Measurements from ENCODE around the gene RBM15B. TPM values are rescaled to one million over a fixed set of nuclear protein-coding genes. Genes with fewer than 3 reads are reported as not detected.

The RBM15B gene
- total and polyA plus RNA-seq, 2 donors (not counting 1 experiment from before 2014, with no cell fraction given), result 10.8 to 29.5 TPM

DNA sequence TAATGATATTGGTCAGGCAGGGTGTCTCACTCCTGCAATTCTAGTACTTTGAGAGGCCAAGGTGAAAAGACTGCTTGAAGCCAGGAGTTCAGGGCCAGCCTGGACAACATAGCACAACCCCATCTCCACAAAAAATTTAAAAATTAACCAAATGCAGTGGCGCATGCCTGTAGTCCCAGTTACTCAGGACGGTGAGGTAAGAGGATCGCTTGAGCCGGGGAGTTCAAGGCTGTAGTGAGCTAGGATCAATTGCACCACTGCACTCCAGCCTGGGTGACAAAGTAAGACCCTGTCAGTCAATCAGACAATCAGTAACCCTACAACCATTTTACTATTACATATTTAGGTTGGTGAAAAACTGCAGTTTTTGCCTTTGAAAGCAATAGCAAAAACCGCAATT, 43.0 kb downstream of the RBM15B start:
- no peak for DNase-seq
- Histone ChIP-seq H3K27ac (ENCODE audit: low read length in 2 of 2) (no peak overlapping the region), H2AFZ (ENCODE audit: insufficient read depth, low read depth, low read length, poor library complexity, severe bottlenecking) (no peak overlapping the region), H3K4me1 (ENCODE audit: control insufficient read depth in 2 of 2, insufficient read depth in 2 of 2, low read length in 2 of 2) (no peaks in the 10 kb centered on the region), H3K9me3 (ENCODE audit: control extremely low read depth in 1 of 3, control insufficient read depth in 2 of 3, insufficient read depth in 1 of 3, low read length in 2 of 3) (no peaks in the 10 kb centered on the region), H4K20me1 (ENCODE audit: control insufficient read depth, insufficient read depth, low read length, poor library complexity, severe bottlenecking) (no peaks in the 10 kb centered on the region), H3K9ac (ENCODE audit: low read length) (no peak overlapping the region), H3K79me2 (ENCODE audit: control insufficient read depth, insufficient read depth, low read length) (peaks cover under 1% of the 10 kb centered on the region), H3K4me3 (ENCODE audit: control extremely low read depth in 1 of 5, extremely low read depth in 1 of 5, insufficient read depth in 1 of 5, low read depth in 2 of 5, low read length in 4 of 5) (no peak overlapping the region), H3K36me3 (replicated peaks in 1 of 2; ENCODE audit: control extremely low read depth in 1 of 2, control insufficient read depth in 1 of 2, extremely low read depth in 1 of 2, insufficient read depth in 2 of 2, low read length in 1 of 2) (peaks cover 7 to 63% of the 10 kb centered on the region in 2 experiments), H3K27me3 (replicated peaks in 1 of 4; ENCODE audit: control extremely low read depth in 1 of 4, control insufficient read depth in 3 of 4, insufficient read depth in 4 of 4, low read length in 3 of 4) (no peaks in the 10 kb centered on the region), H3K4me2 (replicated peaks; ENCODE audit: low read depth, low read length, poor library complexity, severe bottlenecking) (no peak overlapping the region)
- ChIA-PET POLR2A (interaction anchor here (0.7 kb wide), 1 partner anchor 818 kb away, joined by 4 read pairs; no protein-coding TSS in a partner anchor), CTCF (interaction anchor here (0.6 to 2.6 kb wide), 12 partner anchors 9 to 818 kb away, joined by 3 to 18 read pairs (median 5); partner anchors contain the start of genes MANF and MAPKAPK3)
- no peak for ATAC-seq (ENCODE audit: low read depth)
- H3K27ac Mint-ChIP-seq, result no peak overlapping the region
- no peaks in the 10 kb centered on the region for H3K4me1 Mint-ChIP-seq
- intact Hi-C loops (cut with micrococcal nuclease), result loop anchor here (1.0 kb wide), 1 partner anchor 43 kb away; the partner anchor contains the start of gene RBM15B
- WGBS (ENCODE audit: insufficient coverage), result 96% methylated on average over 5 of the region's 5 CpGs
- no peaks in the 10 kb centered on the region for H3K9me3 Mint-ChIP-seq (ENCODE audit: insufficient read depth)
- H3K4me3 Mint-ChIP-seq, result no peak overlapping the region
- TF ChIP-seq EZH2 (IDR thresholded peaks at IDR 0.05; ENCODE audit: borderline replicate concordance, insufficient read depth, low read depth, low read length, poor library complexity, severe bottlenecking), result no peak
- H3K27me3 Mint-ChIP-seq, result no peaks in the 10 kb centered on the region

DNA sequence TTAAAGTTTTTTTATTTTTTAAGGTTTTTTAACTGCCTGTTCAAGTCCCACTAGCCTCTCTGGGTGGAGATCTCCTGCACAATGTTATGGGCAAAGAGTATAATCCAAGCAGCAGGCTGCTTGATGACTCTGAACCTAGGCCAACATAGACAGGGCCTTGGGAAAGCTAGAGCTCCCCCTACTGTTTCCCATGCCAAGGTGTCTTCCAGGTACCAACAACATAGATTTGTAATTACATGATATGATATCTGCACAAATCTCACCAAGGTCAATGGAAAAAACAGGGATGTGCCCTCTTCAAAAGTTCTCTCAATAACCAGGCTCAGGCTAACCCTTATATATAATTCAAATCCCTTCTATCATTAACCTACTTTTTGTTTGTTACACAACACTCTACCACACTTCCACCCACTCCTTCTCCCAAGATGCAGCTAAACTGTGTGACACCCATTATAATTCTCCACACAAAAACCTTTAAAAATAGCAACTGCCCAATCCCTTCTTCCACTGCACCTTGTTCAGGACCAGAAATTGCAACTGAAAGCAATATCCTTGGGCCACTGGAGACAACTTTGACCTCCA, 43.8 kb downstream of the RBM15B start:
- no peak overlapping the region for H3K4me3 ChIP-seq (ENCODE audit: control extremely low read depth in 1 of 5, extremely low read depth in 1 of 5, insufficient read depth in 1 of 5, low read depth in 2 of 5, low read length in 4 of 5)
- TF ChIP-seq, protein P1, sequence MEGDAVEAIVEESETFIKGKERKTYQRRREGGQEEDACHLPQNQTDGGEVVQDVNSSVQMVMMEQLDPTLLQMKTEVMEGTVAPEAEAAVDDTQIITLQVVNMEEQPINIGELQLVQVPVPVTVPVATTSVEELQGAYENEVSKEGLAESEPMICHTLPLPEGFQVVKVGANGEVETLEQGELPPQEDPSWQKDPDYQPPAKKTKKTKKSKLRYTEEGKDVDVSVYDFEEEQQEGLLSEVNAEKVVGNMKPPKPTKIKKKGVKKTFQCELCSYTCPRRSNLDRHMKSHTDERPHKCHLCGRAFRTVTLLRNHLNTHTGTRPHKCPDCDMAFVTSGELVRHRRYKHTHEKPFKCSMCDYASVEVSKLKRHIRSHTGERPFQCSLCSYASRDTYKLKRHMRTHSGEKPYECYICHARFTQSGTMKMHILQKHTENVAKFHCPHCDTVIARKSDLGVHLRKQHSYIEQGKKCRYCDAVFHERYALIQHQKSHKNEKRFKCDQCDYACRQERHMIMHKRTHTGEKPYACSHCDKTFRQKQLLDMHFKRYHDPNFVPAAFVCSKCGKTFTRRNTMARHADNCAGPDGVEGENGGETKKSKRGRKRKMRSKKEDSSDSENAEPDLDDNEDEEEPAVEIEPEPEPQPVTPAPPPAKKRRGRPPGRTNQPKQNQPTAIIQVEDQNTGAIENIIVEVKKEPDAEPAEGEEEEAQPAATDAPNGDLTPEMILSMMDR (IDR thresholded peaks at IDR 0.05), result peak; percentile 72
- no peak for TF ChIP-seq EZH2 (IDR thresholded peaks at IDR 0.05; ENCODE audit: borderline replicate concordance, insufficient read depth, low read depth, low read length, poor library complexity, severe bottlenecking)
- H2AFZ ChIP-seq (ENCODE audit: insufficient read depth, low read depth, low read length, poor library complexity, severe bottlenecking), result no peak overlapping the region
- Mint-ChIP-seq H3K9me3 (ENCODE audit: insufficient read depth) (no peaks in the 10 kb centered on the region), H3K4me1 (no peaks in the 10 kb centered on the region), H3K4me3 (no peak overlapping the region), H3K27ac (no peak overlapping the region), H3K27me3 (no peaks in the 10 kb centered on the region)
- DNase-seq (peak; percentile 54), ATAC-seq (ENCODE audit: low read depth) (peak; percentile 56)
- H3K36me3 ChIP-seq (replicated peaks in 1 of 2; ENCODE audit: control extremely low read depth in 1 of 2, control insufficient read depth in 1 of 2, extremely low read depth in 1 of 2, insufficient read depth in 2 of 2, low read length in 1 of 2), result peaks cover 6 to 60% of the 10 kb centered on the region in 2 experiments
- no peak overlapping the region for H3K27ac ChIP-seq (ENCODE audit: low read length in 2 of 2)
- no peaks in the 10 kb centered on the region for H3K27me3 ChIP-seq (replicated peaks in 1 of 4; ENCODE audit: control extremely low read depth in 1 of 4, control insufficient read depth in 3 of 4, insufficient read depth in 4 of 4, low read length in 3 of 4)
- no peaks in the 10 kb centered on the region for H4K20me1 ChIP-seq (ENCODE audit: control insufficient read depth, insufficient read depth, low read length, poor library complexity, severe bottlenecking)
- no peaks in the 10 kb centered on the region for H3K79me2 ChIP-seq (ENCODE audit: control insufficient read depth, insufficient read depth, low read length)
- H3K4me1 ChIP-seq (ENCODE audit: control insufficient read depth in 2 of 2, insufficient read depth in 2 of 2, low read length in 2 of 2), result no peaks in the 10 kb centered on the region
- intact Hi-C loops (cut with micrococcal nuclease), result loop anchor here (1.0 kb wide), 1 partner anchor 44 kb away; the partner anchor contains the start of gene RBM15B
- CTCF ChIA-PET, result interaction anchor here (0.6 to 2.6 kb wide), 14 partner anchors 8 to 819 kb away, joined by 3 to 18 read pairs (median 4); partner anchors contain the start of genes MANF and MAPKAPK3
- H3K4me2 ChIP-seq (replicated peaks; ENCODE audit: low read depth, low read length, poor library complexity, severe bottlenecking), result no peak overlapping the region
- POLR2A ChIA-PET, result no interaction called here
- H3K9me3 ChIP-seq (ENCODE audit: control extremely low read depth in 1 of 3, control insufficient read depth in 2 of 3, insufficient read depth in 1 of 3, low read length in 2 of 3), result no peaks in the 10 kb centered on the region
- no peak overlapping the region for H3K9ac ChIP-seq (ENCODE audit: low read length)
